HL-60/S4 treated with phorbol 12-myristate 13-acetate at 8.2 ng/mL for 4 days and 3 days (cell line): ENCODE measurements around the gene NECAB2.

Experiments used
- in situ Hi-C: fragments of 300-500 bp; cut with MboI; formaldehyde crosslinking; loops from 2 replicates; pipeline ENCODE4 v1.15.0; 2022; ENCODE audit warnings: low sequenced_read_pairs

Gene NECAB2

DNA sequence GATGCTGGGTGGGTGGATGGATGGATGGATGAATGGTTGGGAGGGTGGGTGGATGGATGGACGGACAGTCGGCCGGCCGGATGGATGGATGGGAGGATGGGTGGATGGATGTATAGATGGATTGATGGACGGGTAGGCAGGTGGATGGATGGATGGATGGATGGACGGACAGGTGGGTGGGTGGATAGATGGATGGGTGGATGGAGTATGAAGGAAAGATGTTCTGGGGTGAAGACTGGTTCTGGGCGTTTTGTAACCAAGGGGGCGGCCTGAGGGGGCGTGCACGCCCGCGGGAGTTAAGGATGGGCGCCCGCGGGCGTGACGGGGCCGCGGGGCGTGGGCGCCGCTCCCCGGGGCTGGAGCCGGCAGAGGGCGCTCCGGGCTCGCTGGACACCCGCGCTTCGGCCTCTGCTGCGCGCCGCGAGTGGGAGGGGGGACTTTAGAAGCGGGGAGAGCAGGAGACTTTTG is at the start of gene NECAB2:
NECAB2 (plus strand) TSS at position 407 of the 468 bp plus-strand sequence. CDS start 405 bp downstream, outside the sequence.
- in situ Hi-C loops, result loop anchor here (25.0 kb wide), 1 partner anchor 519 kb away; no protein-coding TSS in a partner anchor

DNA sequence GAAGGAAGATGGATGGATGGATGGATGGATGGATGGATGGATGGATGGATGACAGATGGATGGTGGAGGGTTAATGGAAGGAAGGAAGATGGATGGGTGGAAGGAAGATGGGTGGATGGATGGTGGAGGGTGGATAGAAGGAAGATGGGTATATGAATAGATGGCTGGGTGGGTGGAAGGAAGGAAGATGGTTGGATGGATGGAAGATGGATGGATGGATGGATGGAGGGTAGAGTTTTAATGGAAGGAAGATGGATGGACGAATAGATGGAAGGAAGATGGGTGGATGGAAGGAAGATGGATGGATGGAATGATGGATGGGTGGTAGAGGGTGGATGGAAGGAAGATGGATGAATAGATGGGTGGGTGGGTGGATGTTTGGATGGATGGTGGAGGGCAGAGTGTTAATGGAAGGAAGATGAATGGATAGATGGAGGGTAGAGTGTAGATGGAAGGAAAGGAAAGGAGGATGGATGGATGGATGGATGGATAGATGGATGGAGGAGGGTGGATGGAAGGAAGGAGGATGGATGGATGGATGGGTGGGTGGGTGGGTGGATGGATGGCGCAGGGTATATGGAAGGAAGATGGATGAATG is 47.1 kb upstream of the NECAB2 start:
- in situ Hi-C loops, result no loop called here

DNA sequence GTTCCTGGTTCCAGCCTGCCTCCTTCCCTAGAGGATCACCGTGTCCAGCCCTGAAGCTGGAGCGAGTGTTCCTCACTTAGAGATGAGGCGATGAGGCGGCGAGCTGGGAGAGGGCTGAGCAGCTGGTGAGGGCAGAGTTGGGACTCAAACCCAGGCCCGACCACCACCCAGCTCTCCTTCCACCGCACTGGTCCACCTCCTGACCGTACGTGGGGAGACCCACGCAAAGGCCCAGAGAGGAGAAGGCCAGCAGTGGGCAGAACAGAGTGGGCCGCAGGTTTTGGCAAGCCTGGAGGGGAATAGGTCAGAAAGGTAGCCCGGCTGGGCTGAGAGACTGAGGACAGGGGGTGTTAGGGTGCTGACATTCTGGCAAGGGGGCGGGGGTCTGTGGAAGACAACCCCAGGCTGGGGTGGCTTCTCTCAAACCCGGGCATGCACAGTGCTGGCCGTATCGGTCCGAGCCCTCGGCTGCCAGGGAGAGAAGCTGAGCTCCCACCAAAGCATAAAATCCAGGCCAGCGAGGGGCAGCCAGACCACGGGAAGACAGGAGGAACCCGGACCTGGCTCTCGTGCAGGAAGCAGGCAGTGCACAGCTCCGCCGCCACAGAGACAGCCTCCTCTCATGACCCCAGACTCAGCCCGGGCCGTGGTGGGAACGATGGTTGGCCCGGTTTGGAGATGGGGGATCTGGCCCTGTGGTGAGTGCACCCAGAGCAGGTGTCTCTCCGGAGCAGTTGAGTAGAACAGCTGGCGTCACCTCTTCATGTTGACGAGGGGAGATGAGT is 44.3 kb upstream of the NECAB2 start:
- in situ Hi-C loops, result no loop called here

DNA sequence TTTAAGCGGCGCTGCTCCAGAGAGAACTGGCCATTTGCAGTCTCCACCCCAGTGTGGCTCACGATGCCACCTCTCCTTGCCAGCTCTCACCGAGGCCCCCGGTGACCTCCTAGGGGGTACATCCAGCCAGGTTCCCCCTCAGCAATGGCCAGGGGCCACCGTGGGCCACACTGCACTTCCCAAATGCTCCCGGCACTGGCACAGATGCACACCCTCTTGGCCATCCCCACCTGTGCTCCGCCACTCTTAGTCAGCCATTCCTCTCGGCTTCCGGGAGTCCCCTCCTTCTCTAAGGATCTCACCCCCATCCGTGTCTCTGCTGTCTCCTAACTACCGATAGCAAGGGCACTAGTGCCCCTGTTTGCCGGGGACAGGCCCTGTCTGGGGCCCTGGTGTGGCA is 43.4 kb upstream of the NECAB2 start:
- in situ Hi-C loops, result no loop called here

DNA sequence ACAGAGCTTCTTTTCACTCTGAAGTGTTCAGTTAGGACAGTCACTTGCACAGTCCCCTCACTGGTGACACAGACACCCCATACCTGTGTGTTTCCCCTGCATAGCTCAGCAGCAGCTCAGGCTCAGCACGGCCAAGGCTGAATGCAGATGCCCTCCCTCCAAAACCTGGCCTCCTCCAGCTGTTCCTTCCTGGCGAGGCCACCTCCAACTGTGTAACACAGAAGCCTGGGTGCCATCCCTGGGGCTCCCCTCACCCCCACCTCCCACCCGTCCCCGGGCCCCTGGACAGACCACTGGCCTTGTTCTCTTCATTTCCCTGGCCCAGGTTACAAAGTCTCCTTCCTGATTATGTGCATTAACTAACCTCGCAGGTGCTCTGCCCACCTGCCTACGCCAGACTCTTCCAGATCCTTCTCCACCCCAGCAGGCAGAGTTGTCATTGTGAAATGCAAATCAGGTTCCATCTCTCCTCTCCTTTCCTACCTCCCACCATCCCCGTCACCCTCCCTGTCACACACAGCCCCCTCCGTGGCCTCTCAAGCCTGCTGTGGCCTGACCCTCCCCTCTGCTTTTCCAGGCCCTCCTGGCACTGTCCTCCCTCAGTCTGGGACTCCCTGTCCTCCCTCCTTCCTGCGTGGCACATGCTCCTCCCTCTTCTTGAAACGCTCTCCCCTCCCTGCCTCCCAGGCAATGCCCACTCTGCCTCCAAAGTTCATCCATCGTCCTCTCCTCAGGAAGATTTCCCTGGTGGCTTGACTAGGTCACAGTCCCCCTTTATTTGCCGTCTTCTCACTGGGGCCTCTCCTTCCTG is 42.7 kb upstream of the NECAB2 start:
- in situ Hi-C loops, result no loop called here

DNA sequence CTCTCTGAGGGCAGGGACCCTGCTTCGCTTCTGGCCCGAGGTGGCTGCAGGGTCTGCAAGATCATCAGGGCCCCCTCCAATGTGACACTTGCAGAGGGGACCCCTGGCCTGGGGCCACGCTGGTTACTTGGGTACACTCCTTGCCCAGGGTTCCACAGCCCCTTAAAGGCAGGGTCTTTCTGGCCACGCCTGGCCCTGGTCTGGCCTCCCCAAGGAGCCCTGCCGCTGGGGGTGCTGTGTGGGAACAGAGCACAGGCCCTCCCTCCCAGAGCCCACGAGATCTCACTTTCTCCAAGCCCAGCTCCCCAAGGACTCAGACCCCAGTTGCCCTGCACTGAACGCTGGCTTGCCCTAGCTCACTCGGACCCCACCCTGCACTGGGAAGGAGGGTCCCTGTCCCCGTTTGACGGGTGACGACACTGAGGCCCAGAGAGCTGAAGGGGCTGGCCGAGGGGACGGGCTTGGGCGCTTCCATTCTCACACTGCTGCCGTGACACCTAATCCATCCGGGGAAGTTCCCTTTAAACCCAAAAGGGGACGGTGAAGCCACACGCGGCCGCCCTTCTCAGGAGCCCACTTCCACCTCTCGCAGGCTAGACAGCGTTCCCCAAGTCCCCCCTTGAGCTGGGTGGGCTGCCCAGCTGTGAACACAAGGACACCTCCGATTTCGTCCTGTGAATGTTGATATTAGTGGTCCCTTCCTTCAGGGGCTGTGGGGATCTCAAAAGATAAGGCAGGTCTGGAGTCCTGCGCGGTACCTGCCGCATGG is 41.9 kb upstream of the NECAB2 start:
- in situ Hi-C loops, result no loop called here

DNA sequence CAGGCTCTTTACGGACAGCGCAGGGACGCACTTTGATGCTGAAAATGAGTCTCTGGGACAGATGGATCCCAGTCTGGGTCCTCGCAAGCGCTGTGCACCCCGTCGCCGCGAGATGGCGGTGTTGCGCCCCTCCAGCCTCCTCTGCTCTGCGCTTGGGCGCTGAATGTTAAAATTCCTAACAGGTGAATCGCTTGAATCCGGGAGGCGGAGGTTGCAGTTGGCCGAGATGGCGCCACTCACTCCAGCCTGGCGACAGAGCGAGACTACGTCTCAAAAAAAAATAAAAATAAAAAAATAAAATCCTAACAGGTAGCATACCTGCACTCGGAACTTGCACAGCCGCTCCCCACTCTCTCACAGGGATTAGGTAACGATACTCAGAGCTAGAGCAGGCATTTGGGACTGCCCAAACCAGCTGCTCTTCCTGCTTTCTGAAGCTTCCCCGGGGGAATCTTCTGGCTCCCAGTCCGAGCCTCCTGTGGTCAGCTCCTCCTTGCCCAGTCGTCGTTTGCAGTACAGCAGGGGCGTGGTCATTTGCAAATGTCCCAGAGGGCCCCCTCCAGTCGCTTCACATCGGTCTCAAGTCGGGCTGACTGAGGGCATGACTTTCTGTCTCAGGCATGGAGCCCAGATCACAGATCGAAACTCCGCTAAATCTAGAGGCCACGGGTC is 41.2 kb upstream of the NECAB2 start:
- in situ Hi-C loops, result no loop called here

DNA sequence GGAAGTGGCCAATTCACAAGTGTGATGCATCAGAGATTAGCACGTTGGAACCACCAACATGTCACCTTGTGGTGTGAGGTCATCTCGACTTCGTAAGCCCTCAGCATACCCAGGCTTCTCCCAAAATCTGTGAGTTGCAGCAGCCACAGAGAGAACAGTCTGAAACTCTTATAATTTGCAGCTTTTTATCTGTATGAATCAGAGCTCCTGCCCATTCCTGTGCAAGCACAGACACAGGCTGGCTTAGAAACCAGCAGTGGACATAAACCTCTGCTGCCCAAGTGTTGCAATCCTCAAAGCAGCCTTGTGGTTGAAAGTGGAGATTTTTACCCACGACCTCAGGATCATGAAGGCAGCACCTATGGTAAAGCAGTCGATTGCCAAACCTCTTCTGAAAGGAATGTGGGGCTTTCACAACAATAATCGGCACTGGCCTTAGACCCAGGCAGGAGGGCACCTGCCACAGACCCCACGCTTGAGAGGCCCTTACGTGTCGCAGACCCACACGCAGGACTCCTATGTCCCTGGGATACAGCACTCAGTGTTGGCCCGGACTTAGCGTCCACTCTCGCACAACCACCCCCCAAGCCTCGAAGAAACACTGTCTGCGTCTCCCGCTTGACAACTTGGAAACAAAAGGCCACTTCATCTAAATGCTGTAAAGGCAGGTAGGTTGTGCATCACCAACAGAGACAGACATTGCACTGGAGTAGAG is 39.5 kb upstream of the NECAB2 start:
- in situ Hi-C loops, result no loop called here

DNA sequence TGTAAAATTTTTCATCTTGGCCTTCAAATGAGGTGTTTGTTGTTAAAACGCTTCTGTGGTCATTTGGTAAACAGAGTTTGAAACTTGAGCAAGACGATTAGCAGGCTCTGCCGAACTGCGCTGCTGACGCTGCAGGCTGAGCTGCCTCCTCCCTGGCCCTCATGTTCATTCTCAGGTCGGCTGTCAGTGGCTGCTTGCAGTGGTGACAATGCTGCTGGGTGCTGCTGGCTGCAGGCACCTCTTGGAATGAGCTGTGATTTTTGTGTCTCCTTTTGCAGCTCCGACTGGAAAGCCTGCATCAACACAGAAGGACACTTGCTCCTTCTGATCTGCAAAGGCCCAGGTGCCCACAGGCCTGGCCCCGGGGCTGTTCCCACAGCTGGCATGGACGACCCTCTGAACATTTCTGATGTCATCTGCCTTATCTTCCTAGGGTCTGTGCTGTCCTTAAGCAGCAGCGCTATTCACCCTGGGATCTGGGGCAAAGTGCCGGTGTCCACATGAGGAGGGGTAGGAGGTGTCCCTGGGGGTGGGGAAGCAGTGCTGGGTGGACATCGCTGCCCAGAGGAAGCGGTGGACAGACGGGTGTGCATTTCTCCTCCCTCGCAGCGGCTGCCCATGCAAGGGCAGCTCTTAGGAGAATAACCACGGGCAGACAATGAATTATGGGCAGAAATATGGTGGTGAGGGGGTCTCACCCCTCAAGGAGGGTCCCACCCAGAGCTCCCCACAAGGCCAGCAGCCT is 38.1 kb upstream of the NECAB2 start:
- in situ Hi-C loops, result no loop called here

DNA sequence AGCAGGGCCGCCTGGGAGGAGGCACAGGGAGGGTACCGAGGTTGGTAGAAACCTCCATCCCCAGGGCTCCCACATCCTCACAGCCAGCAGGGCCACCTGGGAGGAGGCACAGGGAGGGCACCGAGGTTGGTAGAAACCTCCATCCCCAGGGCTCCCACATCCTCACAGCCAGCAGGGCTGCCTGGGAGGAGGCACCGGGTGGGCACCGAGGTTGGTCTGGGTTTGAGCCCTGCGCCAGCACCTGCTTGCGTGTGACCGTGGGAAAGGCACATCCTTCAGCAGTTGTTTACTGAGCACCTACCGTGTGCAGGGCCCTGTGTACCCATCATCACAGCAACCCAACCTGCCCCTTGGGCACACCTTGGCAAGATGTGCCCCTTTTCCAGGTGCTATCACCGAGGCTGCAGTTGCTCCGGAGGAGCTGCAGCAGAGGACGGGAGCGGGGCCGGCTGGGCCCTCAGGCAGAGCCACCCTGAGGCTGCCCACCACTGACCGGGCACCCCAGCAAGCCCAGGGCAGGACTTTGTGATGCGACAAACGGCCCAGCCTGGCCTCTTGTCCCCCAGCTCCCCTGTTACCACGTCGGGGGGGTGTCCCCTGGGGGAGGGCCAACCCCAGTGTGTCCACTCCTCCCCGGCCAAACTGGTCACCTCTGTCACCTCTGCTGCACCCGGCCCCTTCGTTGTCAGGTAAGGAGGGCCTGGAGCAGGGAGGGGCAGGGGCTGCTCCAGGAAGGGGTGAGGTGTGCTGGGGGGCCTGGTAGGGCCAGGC is 37.1 kb upstream of the NECAB2 start:
- in situ Hi-C loops, result no loop called here

DNA sequence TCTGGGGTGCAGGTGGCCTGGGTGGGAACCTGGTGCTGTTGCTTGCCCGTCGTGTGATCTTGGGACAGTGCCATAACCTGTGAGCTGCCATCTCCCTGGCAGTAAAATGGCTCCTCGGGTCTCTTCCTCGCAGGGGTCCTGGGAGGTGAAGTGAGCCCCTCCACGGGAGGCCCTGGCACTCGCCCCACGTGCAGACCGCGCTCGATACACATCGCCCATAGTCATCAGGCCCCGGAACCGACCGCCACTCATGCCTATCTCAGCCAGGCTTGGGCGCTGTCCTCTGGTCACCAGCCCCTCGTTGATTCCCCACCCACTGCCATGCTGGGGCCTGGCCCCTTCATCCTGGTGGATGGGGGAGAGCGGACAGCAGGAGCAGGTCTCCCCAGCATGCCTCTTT is 36.5 kb upstream of the NECAB2 start:
- in situ Hi-C loops, result no loop called here

DNA sequence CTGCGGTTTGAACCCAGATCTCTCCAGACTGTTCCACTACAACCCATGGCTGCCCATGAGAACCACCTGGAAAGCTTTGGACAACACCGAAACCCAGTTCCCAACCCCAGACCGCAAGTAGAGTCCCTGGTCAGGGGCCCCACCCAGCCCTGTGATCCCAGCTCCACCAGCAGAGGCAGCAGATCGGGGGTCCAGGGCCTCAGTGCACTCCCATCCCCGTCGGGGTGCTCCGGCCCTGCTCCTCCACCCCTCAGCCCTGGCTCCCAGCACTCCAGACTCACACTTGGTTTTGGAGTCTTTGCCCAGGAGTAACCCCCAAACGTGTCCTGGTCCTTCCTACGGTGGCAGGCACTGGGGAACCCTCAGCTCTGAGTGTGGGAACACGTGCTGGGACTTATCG is 35.7 kb upstream of the NECAB2 start:
- in situ Hi-C loops, result no loop called here

DNA sequence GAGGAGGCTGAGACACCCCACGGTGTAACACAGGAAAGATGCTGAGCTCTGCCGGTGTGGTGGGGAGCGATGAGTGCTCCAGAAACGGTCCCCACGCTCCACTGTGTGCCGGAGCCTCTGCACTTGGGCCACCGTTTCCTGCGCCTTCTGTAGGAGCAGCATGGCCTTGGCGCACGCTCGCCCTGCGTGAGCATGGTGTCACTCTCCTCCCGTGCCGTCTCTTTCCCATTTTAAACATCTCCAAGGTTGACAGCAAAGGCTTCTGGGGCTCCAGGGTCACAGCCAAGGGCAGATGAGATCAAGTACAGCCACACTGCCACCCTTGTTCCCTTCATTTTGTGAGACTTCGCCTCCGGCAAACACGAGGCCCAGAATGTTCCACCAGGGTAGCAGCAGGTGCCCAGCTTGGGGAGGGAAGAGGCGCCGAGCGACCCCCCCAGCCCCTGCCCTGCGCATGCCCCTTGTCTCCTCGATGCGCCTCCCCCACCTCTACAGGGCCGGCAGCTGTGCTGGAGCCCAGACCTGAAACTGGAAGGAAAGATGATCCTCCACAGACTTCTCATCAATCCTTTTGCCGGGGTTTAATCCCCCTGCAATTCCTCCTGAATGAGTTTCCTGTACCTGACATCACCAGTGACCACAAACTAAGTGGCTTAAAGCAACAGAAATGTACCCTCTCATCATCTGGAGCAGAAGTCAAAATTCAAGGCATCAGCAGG is 34.9 kb upstream of the NECAB2 start:
- in situ Hi-C loops, result no loop called here

DNA sequence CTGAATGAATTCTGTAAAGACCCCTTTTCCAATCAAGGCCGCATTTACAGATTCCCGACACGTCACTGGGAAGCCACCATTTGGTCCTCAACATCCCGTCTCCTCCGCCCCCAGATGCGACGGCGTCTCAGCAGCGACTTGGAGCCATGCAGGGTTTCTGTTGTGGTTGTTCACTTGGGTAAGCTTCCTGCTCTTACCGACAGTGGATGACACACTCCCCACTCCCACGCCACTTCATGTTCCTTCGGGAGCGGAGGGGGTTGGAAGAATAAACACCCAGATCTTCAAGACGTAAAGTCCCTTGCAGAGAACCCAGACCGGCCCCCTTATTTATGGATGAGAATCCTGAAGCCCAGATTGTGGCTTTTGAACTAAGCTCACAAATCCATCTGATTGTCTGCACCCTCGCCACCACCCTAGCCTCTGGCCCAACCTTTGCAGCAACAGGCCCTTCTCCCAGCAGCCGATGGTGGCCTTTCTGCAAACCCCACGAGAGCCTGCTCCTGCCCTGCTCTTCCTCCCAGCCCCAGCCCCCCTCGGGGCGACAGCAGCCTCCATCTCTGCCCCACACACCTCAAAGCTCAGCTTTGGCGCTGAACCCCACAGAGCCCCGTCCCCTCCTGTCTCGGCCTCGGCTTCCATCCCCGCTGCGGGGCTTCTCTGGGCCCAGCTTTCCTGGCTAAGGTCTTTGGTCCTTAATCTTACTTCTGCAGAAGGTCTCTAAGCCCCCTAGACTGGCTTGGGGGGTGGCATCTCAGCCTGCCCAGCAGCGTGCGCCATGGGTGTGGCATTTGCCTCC is 34.0 kb upstream of the NECAB2 start:
- in situ Hi-C loops, result no loop called here

DNA sequence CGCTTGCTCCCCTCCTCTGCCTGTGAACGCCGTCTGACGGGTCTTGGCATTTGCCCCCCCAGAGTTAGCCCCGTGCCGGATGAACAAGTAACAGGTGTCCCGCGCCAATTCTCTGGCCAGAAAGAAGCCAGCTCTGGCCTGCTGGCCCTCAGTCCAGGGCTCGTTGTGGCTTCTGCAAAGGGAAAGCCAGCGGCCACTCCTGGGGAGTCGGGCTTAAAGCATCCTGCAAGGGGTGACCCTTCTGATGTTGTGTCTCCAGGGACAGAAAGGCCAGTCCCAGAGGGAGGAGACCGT is 33.4 kb upstream of the NECAB2 start:
- in situ Hi-C loops, result no loop called here

DNA sequence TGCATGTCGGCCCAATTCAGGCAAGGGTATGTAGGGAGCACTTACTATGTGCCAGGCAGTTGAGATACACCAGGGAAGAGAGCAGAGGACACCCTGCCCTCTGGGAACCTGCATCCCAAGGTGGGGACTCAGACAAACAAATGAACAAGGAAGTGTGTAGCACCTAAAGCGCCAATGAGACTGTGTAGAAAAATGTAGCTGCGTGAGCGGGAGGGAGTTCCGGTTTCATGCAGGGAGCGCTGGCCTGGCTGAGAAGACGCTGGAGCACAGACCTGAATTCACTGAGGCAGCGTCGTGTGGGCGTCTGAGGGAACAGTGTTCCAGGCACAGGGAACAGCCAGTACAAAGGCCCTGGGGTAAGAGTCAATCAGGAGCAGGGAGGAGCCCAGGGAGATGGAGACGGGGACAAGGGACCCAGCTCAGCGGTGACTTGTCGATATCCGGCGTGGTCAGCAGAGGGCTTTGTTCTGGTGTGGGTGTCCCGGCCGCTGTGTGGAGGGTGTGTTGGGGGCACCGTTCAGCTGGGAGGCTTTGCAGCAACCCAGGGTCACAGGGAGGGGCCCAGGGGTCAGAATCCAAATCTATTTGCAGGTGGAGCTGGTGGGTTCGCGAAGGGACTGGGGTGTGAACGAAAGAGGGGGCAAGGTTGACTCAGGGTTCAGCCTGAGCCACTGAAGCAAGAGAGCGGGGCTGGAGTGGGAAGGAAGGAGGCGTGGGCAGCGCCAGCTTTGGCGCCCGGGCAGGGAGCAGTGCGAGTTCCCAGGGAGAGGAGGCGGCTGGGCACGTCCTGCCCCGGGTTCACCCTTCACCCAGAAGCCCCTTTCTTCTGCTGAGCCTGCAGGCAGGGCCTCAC is 32.8 kb upstream of the NECAB2 start:
- in situ Hi-C loops, result no loop called here
